Measurements from ENCODE around the gene APAF1.

GRCh38 chr12:98684199-98684598 lies 39.1 kb downstream of the APAF1 start:
- TF ChIP-seq GATA3 (IDR thresholded peaks at IDR 0.05; ENCODE audit: low read depth, low read length) (no peak), GATA2 (IDR thresholded peaks at IDR 0.05; ENCODE audit: low read depth, low read length) (no peak)
